ENCODE results near the gene CYFIP2. TPM values are rescaled to one million over a fixed set of nuclear protein-coding genes. Genes with fewer than 3 reads are reported as not detected.
A peak's percentile ranks its signal among the peaks of the same experiment; 100 is the strongest.

Gene CYFIP2
- total RNA-seq, 1 experiment from 2014 or later, result 74.7 TPM

GRCh38 chr5:157267761-157268480, 2.0 kb downstream of the CYFIP2 start:
- Histone ChIP-seq H3K23ac (ENCODE audit: insufficient read length, low read depth, low read length) (no peak overlapping the region), H3K18ac (ENCODE audit: insufficient read length, low read depth, low read length) (no peak overlapping the region), H3T11ph (ENCODE audit: low read length) (no peak overlapping the region), H3K23me2 (ENCODE audit: insufficient read length, low read depth, low read length, poor library complexity, severe bottlenecking) (no peaks in the 10 kb centered on the region), H4K5ac (ENCODE audit: insufficient read length, low read depth, low read length) (no peak overlapping the region), H2BK15ac (ENCODE audit: low read depth, low read length) (no peak overlapping the region), H4K91ac (ENCODE audit: insufficient read length, low read depth, low read length) (no peak overlapping the region), H4K8ac (replicated peaks; ENCODE audit: insufficient read length, low read depth, low read length) (no peak overlapping the region), H2AFZ (ENCODE audit: low read length) (no peak overlapping the region), H3K9ac (ENCODE audit: extremely low read depth, insufficient read length, low read length) (no peak overlapping the region), H2BK120ac (ENCODE audit: low read depth, low read length, poor library complexity, severe bottlenecking) (no peak overlapping the region), H3K4me2 (ENCODE audit: insufficient read depth, insufficient read length, low read length) (no peak overlapping the region), H3K27ac (ENCODE audit: insufficient read length, low read depth, low read length) (no peak overlapping the region), H3K27me3 (ENCODE audit: insufficient read depth, low read length) (no peaks in the 10 kb centered on the region), H2BK12ac (ENCODE audit: insufficient read length, low read depth, low read length) (no peak overlapping the region), H3K14ac (ENCODE audit: insufficient read depth, low read length) (no peak overlapping the region), H3K4ac (ENCODE audit: low read depth, low read length) (no peak overlapping the region), H3K79me1 (ENCODE audit: insufficient read depth, low read depth, low read length, poor library complexity, severe bottlenecking) (peaks cover 7% of the 10 kb centered on the region), H3K79me2 (ENCODE audit: insufficient read depth, low read length) (peaks cover 15% of the 10 kb centered on the region; the same call in 1 of the 2 replicates), H4K20me1 (ENCODE audit: control insufficient read depth, insufficient read depth, insufficient read length) (peaks cover 7% of the 10 kb centered on the region), H3K56ac (ENCODE audit: insufficient read length, low read depth, low read length) (no peak overlapping the region), H2AK5ac (ENCODE audit: insufficient read length, low read length) (no peak overlapping the region), H2BK5ac (ENCODE audit: insufficient read length, low read length) (no peak overlapping the region), H3K4me1 (ENCODE audit: insufficient read depth, low read length) (peaks cover 10% of the 10 kb centered on the region; the same call in 1 of the 2 replicates), H2BK20ac (ENCODE audit: low read depth, low read length, poor library complexity, severe bottlenecking) (no peak overlapping the region), H3K9me3 (ENCODE audit: control insufficient read depth, low read depth, low read length) (no peaks in the 10 kb centered on the region)
- H3K27me3 Mint-ChIP-seq (ENCODE audit: low read depth), result peaks cover 9% of the 10 kb centered on the region
- H3K36me3 Mint-ChIP-seq (ENCODE audit: insufficient read depth in 1 of 3, low read depth in 3 of 3), result peaks cover 0 to 2% (median 0%) of the 10 kb centered on the region in 3 experiments; a peak in 1 of 7 replicates
- peaks cover 39 to 41% of the 10 kb centered on the region in 2 experiments for H3K4me1 Mint-ChIP-seq
- no CpG with 5 or more reads among the region's 8 CpGs for WGBS (ENCODE audit: extremely low coverage, insufficient read length, low lambda C conversion rate)
- no peak for TF ChIP-seq CTCF (conservative IDR thresholded peaks at IDR 0.05)
- H3K27ac Mint-ChIP-seq, result peak overlapping the region in 1 of 3 experiments; percentile 40; a peak in 1 of 7 replicates
- H3K9me3 Mint-ChIP-seq, result no peaks in the 10 kb centered on the region
- no peak for DNase-seq
- H3K4me3 Mint-ChIP-seq, result peak overlapping the region in 1 of 2 experiments; percentile 75; a peak in 3 of 5 replicates
